OCI-M1 (cell line): Measurements from ENCODE around the gene ZFYVE9.

ENCODE experiments used
- DNase-seq: peaks from one replicate; lab custom pipeline; 2025; lab: John Stamatoyannopoulos, UW

Gene ZFYVE9

GRCh38 chr1:52249831-52250230 lies 107.9 kb downstream of the ZFYVE9 start:
- DNase-seq: no peak

- no peak for DNase-seq
These were observed 111.5 kb downstream of the ZFYVE9 start for GRCh38 chr1:52253421-52253820.

DNA sequence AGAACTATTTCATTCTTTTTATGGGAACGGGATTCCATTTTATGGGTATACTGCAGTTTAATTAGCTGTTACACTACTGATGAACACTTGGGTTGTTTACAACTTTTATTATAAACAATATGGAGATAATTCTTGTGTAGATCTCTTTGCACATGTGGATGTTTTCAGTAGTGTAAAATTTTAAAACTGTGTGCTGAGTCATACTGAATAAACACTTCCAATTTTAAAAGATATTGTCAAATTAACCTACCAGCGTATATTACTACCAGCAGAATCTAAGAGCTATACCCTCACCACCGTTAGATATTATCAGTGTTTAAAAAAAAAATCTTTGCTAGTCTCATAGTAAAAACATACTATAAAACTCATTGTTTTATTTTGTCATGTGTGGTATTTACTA lies 118.0 kb downstream of the ZFYVE9 start:
- DNase-seq: no peak

- no peak for DNase-seq
These were observed 121.4 kb downstream of the ZFYVE9 start for GRCh38 chr1:52263153-52263910.

- no peak for DNase-seq
These were observed 122.7 kb downstream of the ZFYVE9 start for GRCh38 chr1:52264530-52265115.

DNA sequence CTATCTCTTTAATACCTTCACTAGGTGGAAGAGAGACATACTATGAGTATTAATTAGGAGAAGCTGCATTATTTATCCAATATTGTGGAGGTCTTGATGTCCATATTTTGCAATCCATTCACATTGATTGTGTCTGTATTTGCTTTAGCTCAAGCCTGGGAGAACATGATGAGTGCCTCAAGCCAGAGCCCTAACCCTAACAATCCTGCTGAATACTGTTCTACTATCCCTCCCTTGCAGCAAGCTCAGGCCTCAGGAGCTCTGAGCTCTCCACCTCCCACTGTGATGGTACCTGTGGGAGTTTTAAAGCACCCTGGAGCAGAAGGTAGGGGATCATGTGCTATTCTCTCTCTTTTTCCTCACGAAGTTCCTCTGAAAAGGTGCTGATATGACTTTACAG lies 124.6 kb downstream of the ZFYVE9 start:
- no peak for DNase-seq

DNA sequence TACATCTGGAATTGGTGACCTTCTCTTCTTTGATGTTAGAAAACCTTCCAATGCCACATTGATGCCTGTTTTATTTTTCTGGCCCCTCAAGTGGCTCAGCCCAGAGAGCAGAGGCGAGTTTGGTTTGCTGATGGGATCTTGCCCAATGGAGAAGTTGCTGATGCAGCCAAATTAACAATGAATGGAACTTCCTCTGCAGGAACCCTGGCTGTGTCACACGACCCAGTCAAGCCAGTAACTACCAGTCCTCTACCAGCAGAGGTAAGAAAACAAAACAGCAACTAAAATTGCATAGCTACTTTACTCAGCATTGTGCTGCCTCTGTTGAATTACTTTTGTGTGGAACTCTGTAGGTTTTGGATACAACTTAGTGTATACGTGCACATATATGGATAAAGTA lies 126.5 kb downstream of the ZFYVE9 start:
- DNase-seq: peak; percentile 68

- DNase-seq: no peak
These were observed 139.6 kb downstream of the ZFYVE9 start for GRCh38 chr1:52281518-52281917.

DNA sequence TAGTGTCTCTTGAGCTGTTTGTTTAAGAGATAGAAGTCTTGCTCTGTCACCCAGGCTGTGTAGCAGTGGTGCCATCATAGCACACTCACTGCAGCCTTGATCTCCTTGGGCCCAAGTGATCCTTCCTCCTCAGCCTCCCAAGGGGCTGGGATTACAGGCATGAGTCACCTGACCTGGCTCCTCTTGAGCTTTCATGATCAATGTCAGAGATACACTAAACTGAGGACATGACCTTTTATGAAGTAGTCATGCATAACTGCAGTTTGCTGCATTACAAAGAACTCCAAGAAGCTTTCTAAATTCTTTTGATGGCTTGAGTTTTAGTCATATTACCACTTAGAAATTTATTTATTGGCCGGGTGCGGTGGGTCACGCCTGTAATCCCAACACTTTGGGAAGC lies 146.4 kb downstream of the ZFYVE9 start:
- DNase-seq: no peak

DNA sequence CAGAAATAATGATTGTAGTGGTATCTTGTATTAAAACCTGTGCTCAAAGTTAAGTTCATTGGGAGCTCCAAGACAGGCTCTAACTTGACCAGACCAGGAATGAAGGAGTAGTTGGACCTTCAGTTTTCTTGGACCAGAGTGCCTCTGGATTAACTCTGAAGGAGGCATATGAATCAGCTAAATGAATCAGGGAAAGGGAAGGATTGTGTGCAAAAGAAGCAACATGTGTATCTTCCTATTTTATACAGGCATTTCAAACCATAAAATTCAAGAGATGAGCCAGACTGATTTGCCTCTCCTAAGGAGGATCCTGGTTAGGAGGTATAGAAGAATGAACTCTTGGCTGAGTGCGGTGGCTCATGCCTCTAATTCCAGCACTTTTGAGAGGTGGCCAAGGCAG lies 152.7 kb downstream of the ZFYVE9 start:
- DNase-seq: no peak

DNA sequence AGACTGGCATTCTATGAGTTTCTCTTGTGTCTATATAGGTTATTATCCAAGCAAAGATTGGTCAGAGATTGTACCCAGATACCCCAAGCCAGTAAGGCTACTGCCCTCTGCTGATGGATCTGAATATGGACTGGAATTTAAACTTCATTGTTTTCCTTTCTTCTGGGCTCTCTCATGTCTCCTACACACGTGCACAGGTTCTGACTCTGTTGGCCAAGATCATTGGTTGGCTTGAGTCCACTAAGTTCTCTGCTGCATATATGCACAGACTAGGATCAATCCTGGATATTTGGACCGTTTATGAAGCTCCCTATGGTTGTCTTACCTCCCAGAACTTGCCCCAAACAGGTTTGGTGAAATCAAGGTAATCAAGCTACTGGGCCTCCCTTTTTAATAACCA lies 154.5 kb downstream of the ZFYVE9 start:
- DNase-seq: peak; percentile 83

DNA sequence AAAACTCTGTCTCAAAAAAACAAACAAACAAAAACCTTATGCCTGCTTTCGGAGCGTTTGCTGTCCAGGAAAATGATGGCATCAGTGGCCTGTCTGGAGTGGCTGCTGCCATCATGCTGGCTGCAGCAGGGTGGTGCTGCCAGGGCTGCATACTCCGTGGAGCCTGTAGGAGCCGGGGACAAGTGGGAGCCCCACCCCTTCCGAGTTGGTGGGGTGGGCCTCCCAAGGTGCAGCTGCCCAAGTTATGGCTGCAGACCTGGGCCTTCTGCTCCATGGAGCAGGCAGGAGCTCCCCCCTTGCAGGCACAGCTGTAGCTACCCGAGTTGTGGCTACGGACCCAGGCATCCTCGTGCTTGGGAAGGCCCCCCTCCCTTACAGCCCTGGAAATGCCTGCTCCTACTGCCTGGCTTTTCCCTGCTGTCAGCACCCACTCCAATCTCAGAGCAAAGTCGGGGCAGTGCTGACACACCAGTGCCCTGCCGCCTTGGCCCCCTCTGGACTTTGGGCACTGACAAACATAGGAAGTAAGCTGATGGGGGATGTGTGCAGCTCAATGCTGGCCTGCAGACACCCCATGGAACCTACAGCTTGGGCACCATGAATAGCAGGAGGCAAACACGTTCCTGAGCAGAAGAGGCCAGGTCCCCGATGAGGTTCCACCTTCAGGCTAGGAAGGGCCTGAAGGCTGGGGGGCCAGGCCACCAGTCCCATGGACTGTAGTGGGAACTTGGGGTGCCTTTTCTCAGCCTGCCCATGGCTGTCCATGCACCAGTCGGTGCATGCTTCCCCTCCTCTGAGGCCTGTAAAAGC lies 163.7 kb downstream of the ZFYVE9 start:
- no peak for DNase-seq

GRCh38 chr1:52306227-52307006 lies 164.5 kb downstream of the ZFYVE9 start:
- no peak for DNase-seq

GRCh38 chr1:52321061-52321460 lies 179.2 kb downstream of the ZFYVE9 start:
- DNase-seq: no peak

GRCh38 chr1:52323731-52324130 lies 181.8 kb downstream of the ZFYVE9 start:
- DNase-seq: no peak

DNA sequence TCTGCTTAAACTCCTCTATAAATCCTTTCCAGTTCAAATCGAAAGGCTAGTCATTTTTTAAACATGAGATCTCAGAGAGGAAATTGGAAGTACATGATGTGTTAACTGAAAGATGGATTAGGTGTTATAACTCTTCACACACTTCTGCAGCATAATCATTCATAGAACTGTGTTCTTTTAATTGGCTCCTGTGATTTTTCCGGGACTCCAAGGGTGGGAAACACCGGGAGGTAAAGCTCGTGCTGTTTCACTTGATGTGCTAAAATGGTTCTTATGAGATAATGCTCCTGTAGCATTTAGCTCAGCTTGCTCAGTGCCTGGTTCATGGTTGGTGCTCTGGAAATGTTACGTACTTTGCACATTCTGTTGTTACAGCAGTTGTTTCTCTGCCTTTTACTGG lies 183.9 kb downstream of the ZFYVE9 start:
- DNase-seq: no peak

DNA sequence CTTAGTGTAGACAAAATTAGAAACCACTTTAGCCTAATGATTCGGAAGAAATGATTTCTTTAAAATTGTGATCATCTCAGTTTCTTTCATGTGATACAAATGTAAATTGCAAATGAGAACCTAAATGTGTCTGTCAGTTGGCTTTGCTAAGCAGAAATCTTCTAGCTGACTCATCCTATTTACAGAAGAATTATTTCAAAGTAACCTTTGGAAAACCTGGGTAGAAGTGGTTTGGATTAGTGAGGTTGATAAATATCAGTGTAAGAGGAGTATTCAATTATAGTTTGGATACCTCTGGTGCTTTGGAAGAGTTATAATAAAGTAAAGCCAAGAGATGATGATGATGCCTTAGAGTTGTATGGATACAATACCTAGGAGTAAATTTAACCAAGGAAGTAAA lies 186.7 kb downstream of the ZFYVE9 start:
- DNase-seq: no peak

- no peak for DNase-seq
These were observed 190.5 kb downstream of the ZFYVE9 start for GRCh38 chr1:52332411-52332810.

DNA sequence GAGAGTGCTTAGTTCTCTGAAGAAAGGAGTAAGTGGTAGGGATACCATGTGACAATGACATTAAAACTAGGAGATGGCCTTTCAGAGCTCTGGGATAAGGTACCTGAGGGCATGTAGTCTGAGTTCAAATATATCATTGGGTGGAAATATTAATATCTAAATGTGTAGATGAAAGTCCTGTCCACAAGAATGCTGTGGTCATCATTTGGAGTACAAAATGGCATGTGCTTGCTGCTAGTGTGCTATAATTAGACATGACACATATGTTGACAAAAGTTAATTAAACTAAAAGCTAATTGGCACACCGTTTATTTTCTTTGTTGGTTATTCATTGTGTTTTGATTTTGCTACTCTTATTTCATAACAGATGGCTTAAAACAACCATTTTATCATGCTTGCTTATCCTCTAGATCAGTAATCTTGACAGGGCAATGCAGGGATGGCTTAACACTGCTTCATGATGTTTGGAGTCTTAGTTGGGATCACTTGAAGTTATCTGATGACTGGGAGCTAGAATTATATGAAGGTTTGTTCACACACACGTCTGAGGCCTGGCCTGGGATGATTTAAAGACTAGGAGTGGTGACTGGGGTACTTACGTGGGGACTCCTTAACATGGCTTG lies 193.1 kb downstream of the ZFYVE9 start:
- DNase-seq: no peak

DNA sequence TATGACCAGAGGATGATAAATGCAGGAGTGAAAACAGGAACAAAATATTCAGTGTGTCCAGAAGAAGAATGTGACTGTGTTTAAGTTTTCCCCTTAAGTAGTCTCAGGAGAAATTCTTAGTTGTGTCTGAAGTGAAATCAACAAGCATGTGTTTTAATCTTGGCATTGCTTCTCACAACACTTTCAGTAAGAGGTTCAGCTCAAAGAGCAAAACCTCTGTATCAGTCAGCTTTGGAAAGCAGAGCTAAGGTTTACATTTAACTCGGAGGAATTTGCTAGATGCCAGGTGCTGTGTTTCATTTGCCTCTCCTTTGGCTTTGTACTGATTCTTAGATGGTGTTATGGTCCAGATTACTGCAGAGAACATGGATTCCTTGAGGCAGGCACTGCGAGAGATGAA lies 195.6 kb downstream of the ZFYVE9 start:
- no peak for DNase-seq

DNA sequence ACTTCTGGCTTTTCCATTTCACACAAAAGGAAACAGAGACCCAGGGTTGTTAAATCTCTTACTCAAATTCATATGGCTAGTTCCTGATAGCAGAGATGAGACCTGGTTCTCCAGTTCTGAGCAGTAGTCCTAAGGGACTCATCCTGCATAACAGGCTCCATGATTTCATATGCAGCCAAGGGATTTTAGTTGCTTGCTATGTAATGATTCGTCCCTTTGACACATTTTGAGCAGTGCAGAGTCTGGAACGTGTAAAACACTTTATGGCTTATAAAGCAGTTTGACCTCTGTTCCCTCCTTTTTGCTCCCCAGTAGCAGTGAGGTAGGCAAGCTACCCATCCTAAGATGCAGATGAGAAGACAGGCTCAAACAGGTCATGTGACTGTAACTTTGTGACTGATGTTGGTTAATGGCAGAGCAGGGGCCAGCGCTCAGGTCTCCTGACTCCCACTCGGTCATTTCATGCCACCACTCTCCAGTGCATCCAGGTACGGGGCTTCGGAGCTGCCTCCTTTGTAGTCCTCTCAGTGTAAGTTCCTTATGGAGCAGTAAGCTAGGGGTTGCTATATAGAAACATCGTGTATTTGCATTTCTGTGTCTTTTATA lies 199.9 kb downstream of the ZFYVE9 start:
- DNase-seq: no peak
